ENCODE results near the gene AWAT2.

Gene AWAT2

GRCh38 chrX:70042399-70043371 lies 7.1 kb downstream of the AWAT2 start:
- FAIRE-seq = no peak
- TF ChIP-seq CTCF (IDR thresholded peaks at IDR 0.05; ENCODE audit: insufficient read depth, missing control alignments) = no peak
- DNase-seq (ENCODE audit: insufficient read length, low spot score) = no peak

GRCh38 chrX:70041993-70042392 lies 7.7 kb downstream of the AWAT2 start:
- TF ChIP-seq CTCF (IDR thresholded peaks at IDR 0.05; ENCODE audit: insufficient read depth, missing control alignments) = no peak
- FAIRE-seq (no peak), DNase-seq (ENCODE audit: insufficient read length, low spot score) (no peak)

- FAIRE-seq (no peak), DNase-seq (ENCODE audit: insufficient read length, low spot score) (no peak)
These were observed 10.0 kb downstream of the AWAT2 start for GRCh38 chrX:70039758-70040157.

GRCh38 chrX:70038951-70039350 lies 10.8 kb downstream of the AWAT2 start:
- TF ChIP-seq CTCF (IDR thresholded peaks at IDR 0.05; ENCODE audit: insufficient read depth, missing control alignments) = no peak
- FAIRE-seq = no peak
- DNase-seq (ENCODE audit: insufficient read length, low spot score) = no peak

More at GRCh38 chrX:70039758-70040157, 10.0 kb downstream of the AWAT2 start:
- TF ChIP-seq CTCF (IDR thresholded peaks at IDR 0.05; ENCODE audit: insufficient read depth, missing control alignments) = no peak

- DNase-seq (ENCODE audit: insufficient read length, low spot score) = no peak
- FAIRE-seq = no peak
- no peak for TF ChIP-seq CTCF (IDR thresholded peaks at IDR 0.05; ENCODE audit: insufficient read depth, missing control alignments)
These were observed 11.2 kb downstream of the AWAT2 start for GRCh38 chrX:70038515-70038914.

GRCh38 chrX:70034646-70035045 lies 15.1 kb downstream of the AWAT2 start:
- TF ChIP-seq CTCF (IDR thresholded peaks at IDR 0.05; ENCODE audit: insufficient read depth, missing control alignments) = no peak
- FAIRE-seq (no peak), DNase-seq (ENCODE audit: insufficient read length, low spot score) (no peak)
